Mesodermal cell (in vitro differentiated cells): Measurements from ENCODE around the gene SLC1A2.

Source experiments
- H3K27ac ChIP-seq: 2 replicates; pipeline ENCODE4 v1.7.0; 2013; ENCODE audit warnings: mild to moderate bottlenecking, low read depth, low read length, moderate library complexity; ENCODE audit not compliant: severe bottlenecking
- H3K36me3 ChIP-seq: 2 replicates; pipeline ENCODE4 v1.7.1; 2013; ENCODE audit warnings: mild to moderate bottlenecking, low read length, moderate library complexity; ENCODE audit not compliant: control insufficient read depth, insufficient read depth
- H3K4me1 ChIP-seq: one replicate; pipeline ENCODE4 v1.7.1; 2013; ENCODE audit warnings: mild to moderate bottlenecking, low read length; ENCODE audit not compliant: insufficient read depth, control insufficient read depth, poor library complexity, severe bottlenecking
- H3K4me3 ChIP-seq: 2 replicates; pipeline ENCODE4 v1.7.0; 2013; ENCODE audit warnings: low read length, control low read depth, mild to moderate bottlenecking; ENCODE audit not compliant: insufficient read depth, poor library complexity, severe bottlenecking; ENCODE audit errors: extremely low read depth
- H3K9me3 ChIP-seq: 2 replicates; pipeline ENCODE4 v1.7.1; 2013; ENCODE audit warnings: mild to moderate bottlenecking, low read length, moderate library complexity; ENCODE audit not compliant: control insufficient read depth
- WGBS, 2 experiments: methylation state at CpG; one replicate each; pipeline ENCODE4 v1.1.5; 2013; ENCODE audit warnings: missing lambda C conversion rate in 2 of 2; ENCODE audit not compliant: insufficient coverage in 2 of 2; 5-methylcytosine and 5-hydroxymethylcytosine counted together

Gene SLC1A2

DNA sequence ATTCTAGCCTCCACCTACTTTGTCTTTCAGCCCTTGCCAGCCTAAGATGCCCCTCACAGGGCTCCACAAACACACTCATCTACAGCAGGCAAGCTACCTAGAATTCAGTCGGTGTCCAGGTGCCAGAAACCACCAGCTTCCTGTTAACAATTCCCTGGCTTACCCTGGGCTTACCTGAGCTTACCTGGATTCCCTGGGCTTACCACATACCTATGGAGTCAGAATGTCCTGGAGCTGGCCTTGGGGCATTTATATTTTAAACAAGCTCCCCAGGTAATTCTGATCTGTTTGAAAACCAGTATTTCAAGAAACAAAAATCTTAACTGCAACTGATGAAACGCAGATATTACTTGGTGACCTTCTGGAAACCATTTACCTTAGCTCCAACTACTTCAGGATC lies 123.6 kb downstream of the SLC1A2 start:
- no peaks in the 10 kb centered on the region for H3K9me3 ChIP-seq
- WGBS, 2 experiments, result 93 to 94% methylated on average over 2 of the region's 2 CpGs
- H3K4me1 ChIP-seq, result no peaks in the 10 kb centered on the region
- H3K27ac ChIP-seq, result no peak overlapping the region
- no peak overlapping the region for H3K4me3 ChIP-seq
- no peaks in the 10 kb centered on the region for H3K36me3 ChIP-seq

DNA sequence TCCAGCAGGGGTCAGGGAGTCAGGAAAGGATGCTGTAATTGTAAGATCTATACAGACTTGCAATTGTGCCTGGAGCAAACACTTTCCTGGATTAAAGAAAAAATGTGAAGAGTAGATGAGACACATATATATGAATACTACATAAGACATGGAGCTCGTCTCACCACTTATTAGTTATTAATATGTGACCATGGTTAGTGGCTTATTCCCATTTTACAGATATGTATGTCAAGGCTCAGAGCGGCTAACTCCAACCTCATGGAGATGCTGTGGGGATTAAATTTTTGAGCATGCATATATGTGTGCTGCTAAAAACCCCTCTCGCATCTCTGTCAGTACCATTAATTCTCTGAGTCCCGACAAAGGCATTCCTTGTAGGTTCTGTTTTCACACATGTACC lies 125.7 kb downstream of the SLC1A2 start:
- WGBS, 2 experiments, result 100% methylated on average over 1 to 2 of the region's 4 CpGs

DNA sequence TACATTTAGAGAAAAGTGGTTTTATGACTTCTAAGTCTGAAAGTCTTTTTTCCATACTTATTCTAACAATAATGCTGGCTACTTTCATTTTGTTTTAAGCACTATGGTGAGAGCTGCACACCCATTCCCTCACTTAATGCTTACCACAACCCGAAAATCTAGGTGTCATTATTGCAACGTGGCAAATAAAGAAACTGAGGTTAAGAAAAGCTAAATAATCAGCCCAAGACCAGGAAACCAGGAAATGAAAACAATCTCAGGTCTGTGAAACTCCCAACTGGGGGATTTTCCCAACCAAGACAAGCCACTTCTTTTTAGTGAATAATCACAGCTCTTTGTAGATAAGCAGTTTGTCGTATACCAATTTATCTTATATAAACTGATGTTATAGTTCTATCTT lies 126.3 kb downstream of the SLC1A2 start:
- Histone ChIP-seq H3K27ac (no peak overlapping the region), H3K9me3 (no peaks in the 10 kb centered on the region), H3K4me3 (no peak overlapping the region), H3K36me3 (no peaks in the 10 kb centered on the region), H3K4me1 (peaks cover 11% of the 10 kb centered on the region)
- no CpG with 5 or more reads among the region's 3 CpGs for WGBS, 2 experiments

More for the DNA sequence above, 125.7 kb downstream of the SLC1A2 start:
- Histone ChIP-seq H3K9me3 (no peaks in the 10 kb centered on the region), H3K27ac (no peak overlapping the region), H3K36me3 (no peaks in the 10 kb centered on the region), H3K4me3 (no peak overlapping the region), H3K4me1 (peaks cover 11% of the 10 kb centered on the region)

GRCh38 chr11:35292279-35292678 lies 127.1 kb downstream of the SLC1A2 start:
- WGBS, 2 experiments, result 93 to 97% methylated on average over 3 to 4 of the region's 5 CpGs
- Histone ChIP-seq H3K9me3 (no peaks in the 10 kb centered on the region), H3K36me3 (no peaks in the 10 kb centered on the region), H3K27ac (no peak overlapping the region), H3K4me1 (peaks cover 11% of the 10 kb centered on the region), H3K4me3 (no peak overlapping the region)

DNA sequence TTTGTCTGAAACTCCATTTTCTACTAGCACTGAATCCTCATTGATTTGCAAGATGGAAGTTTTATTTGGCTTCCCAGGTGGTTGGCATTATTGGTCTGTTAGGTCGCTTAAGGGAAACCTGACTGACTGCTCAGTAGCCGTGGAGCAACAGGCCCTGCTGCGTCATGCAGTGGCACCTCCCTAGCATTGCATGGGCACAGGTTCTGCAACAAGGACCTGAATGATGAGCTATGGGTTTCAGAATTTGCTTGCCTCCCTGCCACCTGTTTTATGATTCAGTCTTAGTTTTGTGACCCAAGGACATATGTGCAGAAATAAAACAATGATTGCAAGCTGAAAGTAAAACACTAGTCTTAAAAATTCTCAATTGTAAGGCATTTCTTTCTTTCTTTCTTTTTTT lies 128.5 kb downstream of the SLC1A2 start:
- 71 to 72% methylated on average over 3 of the region's 3 CpGs for WGBS, 2 experiments
- no peak overlapping the region for H3K27ac ChIP-seq
- H3K4me3 ChIP-seq, result no peak overlapping the region
- no peaks in the 10 kb centered on the region for H3K9me3 ChIP-seq
- H3K4me1 ChIP-seq, result peaks cover 11% of the 10 kb centered on the region
- no peaks in the 10 kb centered on the region for H3K36me3 ChIP-seq

DNA sequence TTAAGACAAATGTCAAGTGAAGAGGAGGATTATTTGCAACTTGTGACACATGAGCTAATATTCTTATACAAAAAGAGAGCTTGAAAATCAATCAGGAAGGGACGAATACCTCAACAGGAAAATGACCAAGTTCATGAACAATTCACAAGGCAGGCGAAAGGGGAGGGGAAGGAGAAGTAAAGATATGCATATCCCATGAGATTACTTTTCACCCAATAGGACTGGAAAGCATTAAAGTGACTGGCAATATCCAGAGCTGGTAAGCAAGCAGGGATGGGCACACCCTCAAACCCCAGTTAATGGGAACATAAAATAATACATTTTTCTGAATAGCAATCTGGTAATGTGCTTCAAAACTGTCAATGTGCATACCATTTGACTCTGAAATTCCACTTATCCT lies 129.5 kb downstream of the SLC1A2 start:
- no peaks in the 10 kb centered on the region for H3K36me3 ChIP-seq
- H3K9me3 ChIP-seq, result no peaks in the 10 kb centered on the region
- no CpG with 5 or more reads among the region's 2 CpGs for WGBS, 2 experiments
- H3K4me3 ChIP-seq, result no peak overlapping the region
- peaks cover 11% of the 10 kb centered on the region for H3K4me1 ChIP-seq
- H3K27ac ChIP-seq, result no peak overlapping the region

- 80% methylated on average over 1 of the region's 5 CpGs; no CpG with 5 or more reads in 1 of the 2 experiments for WGBS, 2 experiments
- Histone ChIP-seq H3K4me3 (no peak overlapping the region), H3K27ac (peak overlapping the region; percentile 6), H3K36me3 (no peaks in the 10 kb centered on the region), H3K9me3 (no peaks in the 10 kb centered on the region), H3K4me1 (peaks cover 11% of the 10 kb centered on the region)
Measured at GRCh38 chr11:35288817-35289541, 130.4 kb downstream of the SLC1A2 start.

DNA sequence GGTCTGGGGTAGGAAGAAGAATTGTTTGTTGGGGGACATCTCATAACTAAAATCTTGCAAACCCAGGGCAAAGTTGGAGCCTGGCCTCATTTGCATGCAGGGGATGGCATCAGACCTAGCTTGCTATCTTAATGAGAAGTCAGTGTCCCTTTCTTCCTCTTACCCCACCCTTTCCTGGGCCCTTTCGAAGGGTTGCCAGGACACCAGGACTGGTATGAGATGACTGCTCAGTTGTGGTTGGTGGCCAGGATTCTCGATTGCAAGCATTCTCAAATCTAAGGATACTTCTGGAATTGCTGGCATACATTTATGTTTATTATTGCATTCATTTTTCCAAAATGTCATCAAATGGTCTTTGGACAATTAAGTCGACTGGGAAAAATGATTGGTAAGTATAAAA lies 131.0 kb downstream of the SLC1A2 start:
- Histone ChIP-seq H3K36me3 (no peaks in the 10 kb centered on the region), H3K4me3 (no peak overlapping the region), H3K4me1 (peaks cover 11% of the 10 kb centered on the region), H3K9me3 (no peaks in the 10 kb centered on the region), H3K27ac (no peak overlapping the region)
- 75% methylated on average over 1 of the region's 3 CpGs; no CpG with 5 or more reads in 1 of the 2 experiments for WGBS, 2 experiments

DNA sequence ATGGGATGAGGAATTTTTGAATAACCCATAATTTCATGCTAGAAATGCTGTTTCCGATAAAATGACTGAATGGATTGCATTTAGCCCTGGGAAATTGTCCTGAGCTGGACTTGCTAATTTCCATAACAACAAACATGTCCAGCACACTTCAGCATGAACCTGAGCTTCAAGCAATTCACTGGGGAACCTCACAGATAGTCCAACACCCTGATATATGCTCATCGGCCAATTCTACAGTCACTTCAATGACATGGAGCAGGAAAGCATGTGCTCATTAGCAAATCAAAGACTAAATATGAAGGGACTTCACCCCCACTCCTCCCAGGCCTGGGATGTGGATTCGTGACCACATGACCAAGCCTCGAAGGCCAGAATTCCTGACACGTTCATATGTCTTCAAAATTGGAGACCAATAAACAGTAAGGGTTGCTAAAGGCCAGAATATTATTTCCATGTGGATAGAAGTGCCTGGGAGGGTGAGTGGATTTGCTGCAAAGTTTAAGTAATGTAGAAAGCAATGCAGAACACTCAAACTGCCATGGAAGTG lies 131.9 kb downstream of the SLC1A2 start:
- Histone ChIP-seq H3K4me1 (peaks cover 11% of the 10 kb centered on the region), H3K4me3 (no peak overlapping the region), H3K9me3 (no peaks in the 10 kb centered on the region), H3K36me3 (no peaks in the 10 kb centered on the region), H3K27ac (no peak overlapping the region)
- WGBS, 2 experiments, result 86 to 100% methylated on average over 3 of the region's 5 CpGs

GRCh38 chr11:35286126-35286525 lies 133.2 kb downstream of the SLC1A2 start:
- no peak overlapping the region for H3K4me3 ChIP-seq
- H3K9me3 ChIP-seq, result no peaks in the 10 kb centered on the region
- peaks cover 11% of the 10 kb centered on the region for H3K4me1 ChIP-seq
- no peak overlapping the region for H3K27ac ChIP-seq
- H3K36me3 ChIP-seq, result no peaks in the 10 kb centered on the region

- WGBS, 2 experiments, result 67 to 89% methylated on average over 1 of the region's 1 CpG
- peaks cover 11% of the 10 kb centered on the region for H3K4me1 ChIP-seq
- H3K9me3 ChIP-seq, result no peaks in the 10 kb centered on the region
- H3K27ac ChIP-seq, result no peak overlapping the region
- H3K36me3 ChIP-seq, result no peaks in the 10 kb centered on the region
- no peak overlapping the region for H3K4me3 ChIP-seq
Measured at GRCh38 chr11:35285471-35285870, 133.9 kb downstream of the SLC1A2 start.
